Neuron (in vitro differentiated cells): ENCODE data around the gene SFXN1.
"Not testable (repeated sequence)": the region's sequence is repeated elsewhere in the genome, so short reads cannot be mapped to it uniquely, and the experiment has no call there.

Source experiments
- H2AFZ ChIP-seq: one replicate; pipeline ENCODE4 v1.6.1; 2013; ENCODE audit warnings: low read depth, mild to moderate bottlenecking, inconsistent platforms, low read length, moderate library complexity
- H3K27me3 ChIP-seq: one replicate; pipeline ENCODE4 v1.6.1; 2013; ENCODE audit warnings: low read length; ENCODE audit not compliant: insufficient read depth
- H3K36me3 ChIP-seq: one replicate; pipeline ENCODE4 v1.6.1; 2013; ENCODE audit warnings: low read length; ENCODE audit not compliant: insufficient read depth
- H3K4me1 ChIP-seq: one replicate; pipeline ENCODE4 v1.6.1; 2013; ENCODE audit warnings: low read length; ENCODE audit not compliant: insufficient read depth
- H3K4me3 ChIP-seq: 2 replicates; pipeline ENCODE4 v1.5.1; 2013; ENCODE audit warnings: mild to moderate bottlenecking, low read length, moderate library complexity
- H3K9me3 ChIP-seq: one replicate; pipeline ENCODE4 v1.6.1; 2013; ENCODE audit warnings: low read length

The SFXN1 gene

DNA sequence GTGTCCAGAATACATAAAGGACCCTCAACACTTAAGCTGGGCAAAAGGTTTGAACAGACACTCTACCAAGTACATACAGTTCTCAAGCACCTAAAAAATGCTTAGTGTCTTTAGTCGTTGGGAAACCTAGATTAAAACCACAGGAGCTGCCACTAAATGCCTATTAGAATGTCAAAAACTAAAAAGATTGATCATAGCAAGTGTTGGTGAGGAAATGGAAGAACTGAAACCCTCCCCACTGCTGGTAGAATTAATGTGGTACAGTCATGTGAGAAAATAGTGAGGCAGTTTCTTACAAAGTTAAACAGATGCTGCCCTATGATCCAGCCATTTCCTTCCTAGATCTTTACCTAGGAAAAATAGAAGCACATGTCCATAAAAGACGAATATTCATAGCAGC is 40.6 kb downstream of the SFXN1 start:
- peaks cover 89% of the 10 kb centered on the region for H3K36me3 ChIP-seq
- H3K4me1 ChIP-seq, result no peaks in the 10 kb centered on the region
- H2AFZ ChIP-seq, result no peak overlapping the region
- peaks cover 5% of the 10 kb centered on the region for H3K9me3 ChIP-seq
- no peak overlapping the region for H3K4me3 ChIP-seq
- no peaks in the 10 kb centered on the region for H3K27me3 ChIP-seq

GRCh38 chr5:175520321-175520720 is 42.0 kb downstream of the SFXN1 start:
- H3K4me3 ChIP-seq, result no peak overlapping the region
- peaks cover 82% of the 10 kb centered on the region for H3K36me3 ChIP-seq
- H2AFZ ChIP-seq, result no peak overlapping the region
- H3K27me3 ChIP-seq, result no peaks in the 10 kb centered on the region
- no peaks in the 10 kb centered on the region for H3K4me1 ChIP-seq
- peaks cover 5% of the 10 kb centered on the region for H3K9me3 ChIP-seq

DNA sequence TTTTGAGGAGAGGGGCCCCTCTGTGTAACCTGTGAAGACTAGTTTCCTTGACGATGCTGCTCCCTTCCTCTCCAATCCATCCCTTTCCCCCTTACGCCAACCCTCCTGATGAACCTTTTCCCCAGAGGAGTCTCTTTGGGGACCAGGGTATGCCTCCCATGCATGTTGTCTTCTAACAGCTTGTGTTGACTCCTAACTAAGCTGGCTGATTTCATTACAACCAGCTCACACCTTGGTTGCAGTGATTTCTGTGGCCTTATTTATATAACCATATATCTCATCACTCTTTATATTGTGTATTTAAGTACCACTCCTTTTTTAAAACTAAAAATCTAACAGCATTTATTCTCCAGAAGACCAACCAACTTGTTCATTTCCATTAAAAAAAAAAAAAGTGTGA is 42.5 kb downstream of the SFXN1 start:
- H3K4me1 ChIP-seq, result no peaks in the 10 kb centered on the region
- H3K4me3 ChIP-seq, result no peak overlapping the region
- H3K9me3 ChIP-seq, result peaks cover 5% of the 10 kb centered on the region
- H3K36me3 ChIP-seq, result peaks cover 79% of the 10 kb centered on the region
- no peaks in the 10 kb centered on the region for H3K27me3 ChIP-seq
- no peak overlapping the region for H2AFZ ChIP-seq

DNA sequence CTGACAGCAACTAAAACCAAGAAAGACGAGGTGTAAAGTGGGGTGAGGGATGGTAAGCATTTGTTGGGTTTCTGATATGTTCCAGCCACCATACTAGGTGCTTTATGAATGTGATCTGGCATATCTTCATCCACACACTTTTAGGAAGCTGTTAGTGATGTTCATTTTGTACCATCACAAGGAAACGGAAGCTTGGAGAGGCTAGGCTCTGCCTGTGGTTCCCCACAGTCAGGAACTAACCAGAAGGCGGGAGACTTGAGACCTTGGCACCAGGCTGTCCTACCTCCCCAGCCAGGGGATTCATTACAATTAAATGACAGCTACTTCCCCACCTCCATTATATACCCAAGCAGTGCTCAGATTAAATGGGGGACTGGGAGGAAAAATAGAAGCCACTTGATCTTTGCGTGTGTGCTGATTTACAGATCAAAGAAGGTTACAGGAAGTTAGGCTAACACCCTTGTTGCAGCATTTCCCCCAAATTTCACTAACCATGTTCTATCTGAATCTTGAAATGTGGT is 43.0 kb downstream of the SFXN1 start:
- H3K27me3 ChIP-seq, result no peaks in the 10 kb centered on the region
- peaks cover 79% of the 10 kb centered on the region for H3K36me3 ChIP-seq
- no peaks in the 10 kb centered on the region for H3K4me1 ChIP-seq
- H3K4me3 ChIP-seq, result no peak overlapping the region
- H2AFZ ChIP-seq, result no peak overlapping the region
- H3K9me3 ChIP-seq, result peaks cover 5% of the 10 kb centered on the region

- H3K36me3 ChIP-seq, result peaks cover 76% of the 10 kb centered on the region
- no peaks in the 10 kb centered on the region for H3K9me3 ChIP-seq
- no peaks in the 10 kb centered on the region for H3K27me3 ChIP-seq
- H3K4me3 ChIP-seq, result no peak overlapping the region
- H2AFZ ChIP-seq, result no peak overlapping the region
- H3K4me1 ChIP-seq, result no peaks in the 10 kb centered on the region
Measured at GRCh38 chr5:175523292-175523691, 44.9 kb downstream of the SFXN1 start.

DNA sequence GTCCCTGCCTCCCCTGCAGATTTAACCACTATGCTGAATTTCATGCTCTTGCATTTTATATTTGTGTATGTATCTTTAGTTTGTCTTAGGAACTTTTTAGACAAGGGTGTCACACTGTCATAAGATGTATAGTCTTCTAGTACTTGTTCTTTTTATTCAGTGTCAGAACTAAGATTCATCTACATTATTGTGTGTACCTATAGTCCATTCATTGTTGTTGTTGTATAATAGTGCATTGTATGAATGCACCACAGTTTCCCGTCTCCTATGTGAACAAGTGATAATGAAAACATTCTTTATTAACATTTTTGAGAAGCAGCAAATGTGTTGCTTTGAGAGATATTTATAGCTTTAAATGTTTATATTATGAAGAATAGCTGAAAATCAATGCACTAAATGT is 45.9 kb downstream of the SFXN1 start:
- no peak overlapping the region for H3K4me3 ChIP-seq
- no peaks in the 10 kb centered on the region for H3K27me3 ChIP-seq
- H2AFZ ChIP-seq, result no peak overlapping the region
- no peaks in the 10 kb centered on the region for H3K4me1 ChIP-seq
- no peaks in the 10 kb centered on the region for H3K9me3 ChIP-seq
- peaks cover 73% of the 10 kb centered on the region for H3K36me3 ChIP-seq

DNA sequence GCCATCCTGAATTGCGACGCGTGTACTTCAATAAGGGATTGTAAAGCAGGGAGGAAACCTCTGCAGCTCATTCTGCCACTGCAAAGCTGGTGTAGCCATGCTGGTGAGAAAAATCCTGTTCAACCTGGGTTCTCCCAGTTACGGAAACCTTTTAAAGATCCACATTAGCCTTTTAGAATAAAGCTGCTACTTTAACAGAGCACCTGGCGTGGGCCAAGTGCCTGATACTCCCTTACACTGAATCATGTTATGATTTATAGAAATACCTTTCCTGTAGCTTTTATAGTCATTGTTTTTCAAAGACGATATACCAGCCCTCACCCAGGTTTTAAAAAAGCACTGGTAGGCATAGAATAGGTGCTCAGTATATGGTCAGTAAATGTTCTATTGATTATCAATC is 48.3 kb downstream of the SFXN1 start:
- Histone ChIP-seq H3K4me3 (no peak overlapping the region), H3K36me3 (peaks cover 64% of the 10 kb centered on the region)

GRCh38 chr5:175531361-175531760 is 53.0 kb downstream of the SFXN1 start:
- no peaks in the 10 kb centered on the region for H3K9me3 ChIP-seq
- no peaks in the 10 kb centered on the region for H3K27me3 ChIP-seq
- no peak overlapping the region for H2AFZ ChIP-seq
- H3K4me1 ChIP-seq, result peaks cover 4% of the 10 kb centered on the region
- no peak overlapping the region for H3K4me3 ChIP-seq
- H3K36me3 ChIP-seq, result peaks cover 34% of the 10 kb centered on the region

More for the DNA sequence above, 48.3 kb downstream of the SFXN1 start:
- no peaks in the 10 kb centered on the region for H3K4me1 ChIP-seq
- H3K27me3 ChIP-seq, result no peaks in the 10 kb centered on the region
- H3K9me3 ChIP-seq, result no peaks in the 10 kb centered on the region
- H2AFZ ChIP-seq, result no peak overlapping the region

DNA sequence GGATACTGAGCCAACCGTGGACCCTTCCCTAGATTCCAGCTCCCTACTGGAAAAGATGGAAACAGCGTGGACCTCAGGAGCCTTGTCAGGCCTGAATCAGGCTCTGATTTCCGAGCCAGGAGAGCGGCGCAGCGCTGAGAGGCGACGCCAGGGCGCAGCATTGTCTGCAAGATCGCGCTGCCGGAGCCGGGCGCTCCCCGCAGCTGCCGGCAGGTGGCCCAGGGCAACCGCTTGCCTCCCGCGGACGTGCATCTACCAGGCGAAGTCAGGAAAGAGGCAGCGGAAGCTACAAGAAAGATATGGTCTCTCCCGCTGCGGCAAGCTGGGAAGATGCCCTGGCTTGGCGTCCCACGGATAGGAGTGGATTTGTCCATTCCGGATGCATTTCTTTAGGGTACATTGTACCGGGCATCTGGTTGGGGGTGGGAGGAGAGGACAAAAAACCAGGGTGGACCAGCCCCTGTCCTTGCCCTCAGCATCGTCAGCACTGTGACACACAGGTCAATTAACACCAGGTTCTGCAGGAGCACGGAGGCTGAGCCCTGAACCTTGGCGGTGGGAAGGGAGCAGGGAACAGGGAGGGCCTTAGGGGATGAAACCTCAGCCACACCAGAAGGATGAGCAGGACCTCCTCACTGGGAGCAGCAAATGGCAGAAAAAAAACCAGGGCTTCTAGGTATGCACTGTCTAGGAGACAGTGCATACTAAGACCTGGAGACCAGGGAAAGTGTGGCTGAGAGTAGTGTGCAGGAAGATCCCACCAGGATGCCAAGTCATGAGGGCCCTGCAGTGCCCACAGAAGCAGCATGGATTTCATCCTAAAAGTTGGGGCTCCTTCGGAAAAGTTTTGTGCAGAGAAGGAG is 55.9 kb downstream of the SFXN1 start:
- peak overlapping the region; percentile 5 for H3K4me3 ChIP-seq

DNA sequence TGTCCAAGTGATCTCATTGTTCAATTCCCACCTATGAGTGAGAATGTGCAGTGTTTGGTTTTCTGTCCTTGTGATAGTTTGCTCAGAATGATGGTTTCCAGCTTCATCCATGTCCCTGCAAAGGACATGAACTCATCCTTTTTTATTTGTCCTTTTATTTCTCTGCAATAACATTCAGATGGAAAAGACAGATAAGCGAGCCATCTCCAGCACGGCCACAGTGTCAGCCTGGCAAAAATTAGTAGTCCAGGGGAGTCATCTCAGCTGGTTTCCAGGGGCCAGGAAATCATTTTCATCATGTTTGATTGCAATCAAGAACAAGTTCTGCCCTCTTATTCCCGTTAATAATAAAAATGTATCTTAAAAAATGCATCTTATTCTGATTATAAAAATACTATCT is 57.0 kb downstream of the SFXN1 start:
- H3K9me3 ChIP-seq, H3K4me1 ChIP-seq, H3K27me3 ChIP-seq, H3K36me3 ChIP-seq, H2AFZ ChIP-seq, H3K4me3 ChIP-seq: not testable (repeated sequence)

More for the DNA sequence above, 55.9 kb downstream of the SFXN1 start:
- peaks cover 10% of the 10 kb centered on the region for H3K36me3 ChIP-seq
- no peak overlapping the region for H2AFZ ChIP-seq
- H3K27me3 ChIP-seq, result no peaks in the 10 kb centered on the region
- H3K9me3 ChIP-seq, result no peaks in the 10 kb centered on the region
- peaks cover 4% of the 10 kb centered on the region for H3K4me1 ChIP-seq

- Histone ChIP-seq H3K4me3 (no peak overlapping the region), H2AFZ (no peak overlapping the region), H3K4me1 (peaks cover 4% of the 10 kb centered on the region)
Measured at GRCh38 chr5:175535796-175536195, 57.4 kb downstream of the SFXN1 start.

GRCh38 chr5:175538576-175538975 is 60.2 kb downstream of the SFXN1 start:
- Histone ChIP-seq H3K4me3 (no peak overlapping the region), H3K9me3 (no peaks in the 10 kb centered on the region), H3K27me3 (no peaks in the 10 kb centered on the region), H3K4me1 (peaks cover 4% of the 10 kb centered on the region), H3K36me3 (no peaks in the 10 kb centered on the region), H2AFZ (no peak overlapping the region)

More at GRCh38 chr5:175535796-175536195, 57.4 kb downstream of the SFXN1 start:
- Histone ChIP-seq H3K36me3 (no peaks in the 10 kb centered on the region), H3K27me3 (no peaks in the 10 kb centered on the region), H3K9me3 (no peaks in the 10 kb centered on the region)

- no peak overlapping the region for H3K4me3 ChIP-seq
- H3K9me3 ChIP-seq, result no peaks in the 10 kb centered on the region
- H3K36me3 ChIP-seq, result no peaks in the 10 kb centered on the region
- H2AFZ ChIP-seq, result no peak overlapping the region
- H3K4me1 ChIP-seq, result no peaks in the 10 kb centered on the region
- no peaks in the 10 kb centered on the region for H3K27me3 ChIP-seq
Measured at GRCh38 chr5:175539936-175540335, 61.6 kb downstream of the SFXN1 start.
